HG03575 (cell line): ENCODE measurements around the gene HS6ST2.
"Not testable (repeated sequence)": the region's sequence is repeated elsewhere in the genome, so short reads cannot be mapped to it uniquely, and the experiment has no call there.

ENCODE experiments used
- ATAC-seq: cut with Tn5 transposase; IDR thresholded peaks from one replicate; pipeline ENCODE4 v1.9.1; 2021; ENCODE audit not compliant: unreplicated experiment, insufficient number of reproducible peaks, low FRiP score; ENCODE audit errors: extremely low read depth

HS6ST2 gene

DNA sequence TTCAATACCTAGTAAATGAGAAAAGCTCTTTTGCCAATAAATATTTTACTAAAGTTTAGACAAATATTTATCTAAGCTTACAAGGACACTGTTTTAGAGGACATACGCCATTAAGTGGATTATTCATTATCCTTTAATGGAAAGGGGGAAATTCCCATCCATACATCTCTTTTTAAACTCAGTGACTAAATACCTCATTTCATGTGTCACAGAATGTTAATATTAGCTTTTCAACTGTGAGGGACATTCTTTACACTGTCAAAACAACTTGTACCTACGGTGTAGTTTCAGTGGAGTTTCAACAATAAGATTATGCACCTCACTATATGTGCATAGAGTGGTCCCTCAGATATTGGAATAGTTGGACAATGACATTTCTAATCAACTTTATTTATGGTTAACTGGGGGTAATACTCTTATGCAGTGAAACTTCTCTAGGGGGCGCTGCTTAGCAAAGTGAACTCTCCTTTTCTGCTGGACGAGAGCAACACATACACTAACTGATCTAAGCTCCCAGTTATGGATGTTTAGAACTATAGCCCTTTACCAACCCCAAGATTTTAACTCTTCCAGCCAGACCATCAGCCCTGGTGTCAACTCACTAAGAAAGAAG, 9.7 kb downstream of the HS6ST2 start:
- no peak for ATAC-seq

DNA sequence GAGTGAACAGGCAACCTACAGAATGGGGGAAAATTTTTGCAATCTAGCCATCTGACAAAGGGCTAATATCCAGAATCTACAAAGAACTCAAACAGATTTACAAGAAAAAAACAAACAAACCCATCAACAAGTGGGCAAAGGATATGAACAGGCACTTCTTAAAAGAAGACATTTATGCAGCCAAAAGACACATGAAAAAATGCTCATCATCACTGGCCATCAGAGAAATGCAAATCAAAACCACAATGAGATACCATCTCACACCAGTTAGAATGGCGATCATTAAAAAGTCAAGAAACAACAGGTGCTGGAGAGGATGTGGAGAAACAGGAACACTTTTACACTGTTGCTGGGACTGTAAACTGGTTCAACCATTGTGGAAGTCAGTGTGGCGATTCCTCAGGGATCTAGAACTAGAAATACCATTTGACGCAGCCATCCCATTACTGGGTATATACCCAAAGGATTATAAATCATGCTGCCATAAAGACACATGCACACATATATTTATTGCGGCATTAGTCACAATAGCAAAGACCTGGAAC, 13.3 kb downstream of the HS6ST2 start:
- not testable (repeated sequence) for ATAC-seq

DNA sequence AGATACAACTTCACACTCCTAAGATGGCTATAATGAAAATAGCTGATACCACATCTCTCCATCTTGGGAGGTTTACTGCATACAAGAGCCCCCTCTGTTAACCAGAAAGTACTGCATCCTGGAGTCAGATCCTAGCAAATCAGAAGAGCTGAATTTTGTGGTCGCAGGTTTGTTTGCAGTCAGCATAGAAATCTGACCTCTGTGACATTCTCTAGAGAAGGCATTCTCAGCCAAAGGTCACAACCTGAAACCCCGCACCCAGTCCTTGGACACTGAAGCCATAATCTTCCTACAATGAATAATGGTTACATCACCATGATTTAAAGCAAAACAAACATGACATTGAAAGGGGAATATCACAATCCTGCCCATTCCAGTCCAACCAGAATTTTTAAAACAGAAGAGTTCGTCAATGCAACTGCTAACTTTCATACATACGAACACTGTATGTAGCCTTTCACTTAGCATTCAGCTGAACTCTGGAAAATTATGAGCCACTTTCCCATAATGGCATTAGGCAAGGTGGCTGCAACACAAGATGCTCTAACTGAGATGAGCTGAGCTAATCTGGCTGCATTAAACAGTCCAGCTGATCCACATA, 17.6 kb downstream of the HS6ST2 start:
- ATAC-seq: no peak

DNA sequence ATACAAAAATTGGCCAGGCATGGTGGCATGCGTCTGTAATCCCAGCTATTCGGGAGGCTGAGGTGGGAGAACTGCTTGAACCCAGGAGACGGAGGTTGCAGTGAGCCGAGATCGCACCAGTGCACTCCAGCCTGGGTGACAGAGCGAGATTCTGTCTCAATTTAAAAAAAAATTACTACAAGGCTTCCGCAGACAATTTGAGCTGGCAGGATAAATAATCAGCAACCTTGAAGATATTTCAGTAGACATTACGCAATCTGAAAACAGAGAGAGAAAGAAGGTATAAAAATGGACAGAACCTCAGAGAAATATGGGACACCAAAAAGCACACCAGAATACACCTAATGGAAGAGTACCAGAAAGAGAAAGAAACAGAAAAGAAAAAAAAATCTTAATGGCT, 25.3 kb downstream of the HS6ST2 start:
- no peak for ATAC-seq

DNA sequence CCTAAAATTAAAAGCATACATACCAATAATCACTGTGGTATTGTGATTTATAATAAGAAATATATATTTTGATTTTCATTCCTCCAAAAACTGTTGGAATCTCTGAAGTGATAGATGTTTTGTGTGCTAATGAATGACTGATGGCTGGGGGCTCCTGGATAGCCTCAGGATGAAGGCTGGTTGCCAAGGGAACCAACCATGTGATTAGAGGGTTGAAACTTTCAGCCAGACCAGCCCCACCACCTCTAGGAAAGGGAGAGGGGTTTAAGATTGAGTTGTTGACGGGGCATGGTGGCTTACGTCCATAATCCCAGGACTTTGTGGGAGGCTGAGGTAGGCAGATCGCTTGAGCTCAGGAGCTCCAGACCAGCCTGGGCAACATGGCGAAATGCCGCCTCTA, 34.0 kb downstream of the HS6ST2 start:
- ATAC-seq: no peak

DNA sequence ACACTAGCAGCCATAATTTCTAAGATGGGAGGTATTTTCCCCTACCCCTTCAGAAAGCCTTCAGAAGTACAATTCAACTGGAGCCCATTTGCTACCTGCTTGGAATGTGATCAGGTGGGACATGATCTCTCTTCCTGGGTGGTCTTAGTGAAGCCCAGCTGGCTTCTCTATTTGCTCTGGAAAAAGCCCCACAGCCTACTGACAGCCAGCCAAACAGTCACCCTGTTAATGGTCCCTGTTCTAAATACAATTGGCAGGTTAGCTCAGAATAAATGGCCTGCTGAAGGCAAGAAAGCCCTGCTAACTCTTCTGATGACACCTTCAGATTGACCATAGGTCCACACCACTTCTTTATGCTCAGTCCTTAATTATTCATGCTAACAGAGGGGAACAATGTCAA, 39.9 kb downstream of the HS6ST2 start:
- ATAC-seq: no peak

DNA sequence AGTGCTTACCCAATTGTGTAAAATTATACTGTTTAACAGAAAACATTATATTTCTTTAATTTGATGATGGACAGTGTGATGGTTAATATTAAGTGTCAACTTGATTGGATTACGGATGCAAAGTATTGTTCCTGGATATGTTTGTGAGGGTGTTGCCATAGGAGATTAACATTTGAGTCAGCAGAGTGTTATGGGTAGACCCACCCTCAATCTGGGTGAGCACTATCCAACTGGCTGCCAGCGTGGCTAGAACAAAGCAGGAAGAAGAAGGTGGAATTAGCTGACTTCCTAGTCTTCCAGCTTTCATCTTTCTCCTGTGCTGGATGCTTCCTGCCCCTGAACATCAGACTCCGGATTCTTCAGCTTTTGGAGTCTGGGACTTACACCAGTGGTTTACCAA, 42.1 kb downstream of the HS6ST2 start:
- ATAC-seq: no peak

DNA sequence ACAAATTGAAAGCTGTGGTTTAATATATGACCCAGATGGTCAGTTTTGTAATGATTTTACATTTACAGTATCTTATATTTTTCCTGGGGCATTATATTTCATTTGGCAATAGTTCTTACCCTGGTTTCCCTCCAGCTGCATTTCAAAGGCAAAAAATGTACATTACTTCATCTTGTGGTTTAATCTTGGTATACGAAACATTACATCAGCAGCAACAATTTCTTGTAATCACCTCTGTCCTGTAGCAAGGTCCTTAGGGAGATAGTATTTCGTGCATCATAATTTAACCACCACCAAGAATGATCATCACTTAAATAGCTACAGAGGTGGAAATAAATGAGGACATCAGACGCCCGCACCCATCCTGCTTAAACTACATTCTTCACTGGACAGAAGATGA, 48.8 kb downstream of the HS6ST2 start:
- no peak for ATAC-seq

DNA sequence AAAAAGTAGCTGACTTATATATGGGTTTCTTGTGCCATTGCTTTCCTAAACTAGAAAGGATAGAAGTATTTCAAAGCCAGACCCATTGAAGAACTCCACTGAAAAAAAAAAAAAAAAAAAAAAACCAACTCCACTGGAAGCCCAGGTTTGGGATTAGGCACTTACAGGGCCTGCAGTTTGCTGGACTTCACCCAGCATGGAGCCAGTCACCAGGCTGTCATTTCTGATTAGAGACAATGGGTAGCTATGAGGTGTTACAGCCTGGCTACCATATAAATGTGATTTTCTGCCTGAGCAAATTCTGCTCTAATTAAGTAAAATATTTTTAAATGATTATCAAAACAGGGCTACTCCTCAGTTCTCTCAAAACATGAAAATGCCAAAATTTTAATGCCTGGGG, 49.5 kb downstream of the HS6ST2 start:
- no peak for ATAC-seq

DNA sequence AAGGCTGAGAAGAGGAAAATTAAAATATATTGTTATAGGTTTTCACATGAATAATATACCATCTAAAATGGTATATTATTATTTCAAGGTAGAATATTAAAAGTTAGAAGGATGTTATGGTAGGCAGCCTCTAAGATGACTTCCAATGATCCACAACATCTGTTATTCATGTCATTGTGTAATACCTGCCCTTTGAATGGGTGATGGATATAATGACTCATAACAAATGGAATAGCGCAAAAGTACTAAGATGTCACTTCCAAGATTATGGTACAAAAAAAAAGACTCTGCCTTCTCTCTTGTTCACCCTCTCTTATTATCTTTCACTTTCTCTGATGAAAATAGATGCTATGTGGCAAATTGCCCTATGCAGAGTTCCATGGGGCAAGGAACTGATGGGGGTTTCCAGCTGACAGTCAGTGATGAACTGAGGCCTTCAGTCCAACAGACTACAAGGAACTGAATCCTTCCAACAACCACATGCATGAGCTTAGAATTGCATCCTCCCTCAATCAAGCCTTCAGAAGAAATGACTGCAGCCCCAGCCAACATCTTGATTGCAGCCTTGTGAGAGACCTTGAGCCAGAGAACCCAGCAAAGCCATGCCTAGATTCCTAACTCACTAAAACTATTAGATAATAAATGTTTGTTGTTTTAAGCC, 57.7 kb downstream of the HS6ST2 start:
- ATAC-seq: no peak

DNA sequence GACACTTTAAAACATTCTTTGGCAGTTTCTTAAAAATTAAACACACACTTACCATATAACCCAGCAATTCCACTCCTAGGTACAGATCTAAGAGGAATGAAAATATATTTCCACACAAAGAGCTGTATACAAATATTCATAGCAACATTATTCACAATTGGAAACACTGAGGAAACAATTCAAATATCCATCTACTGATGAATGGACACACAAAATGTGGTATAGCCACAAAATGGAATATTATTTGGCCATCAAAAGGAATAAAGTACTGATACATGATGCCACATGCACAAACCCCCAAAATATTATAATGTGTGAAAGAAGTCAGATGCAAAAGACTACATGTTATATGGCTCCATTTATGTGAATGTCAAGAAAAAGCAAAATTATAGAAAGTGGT, 70.9 kb downstream of the HS6ST2 start:
- no peak for ATAC-seq

DNA sequence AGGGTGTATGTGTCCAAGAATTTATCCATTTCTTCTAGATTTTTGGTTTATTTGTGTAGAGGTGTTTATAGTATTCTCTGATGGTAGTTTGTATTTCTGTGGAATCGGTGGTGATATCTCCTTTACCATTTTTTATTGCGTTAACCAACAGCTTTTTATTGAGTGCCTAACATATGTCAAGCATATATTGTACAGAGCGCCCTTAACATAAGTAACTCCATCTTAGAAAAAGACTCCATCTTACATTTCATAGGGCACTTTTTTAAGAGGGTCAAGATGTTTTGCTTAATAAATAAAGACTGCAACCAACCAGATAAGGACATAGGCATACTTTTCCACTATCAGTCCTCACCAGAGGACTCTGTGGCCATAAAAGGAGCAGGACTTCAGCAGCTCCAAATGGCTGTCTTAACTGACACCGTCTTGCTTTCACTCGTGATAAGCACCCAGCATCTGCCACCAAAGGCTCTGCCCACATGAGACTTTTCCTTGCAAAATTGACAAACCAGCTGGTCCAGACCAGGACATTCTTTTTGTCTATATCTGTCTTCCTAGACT, 75.0 kb downstream of the HS6ST2 start:
- no peak for ATAC-seq

DNA sequence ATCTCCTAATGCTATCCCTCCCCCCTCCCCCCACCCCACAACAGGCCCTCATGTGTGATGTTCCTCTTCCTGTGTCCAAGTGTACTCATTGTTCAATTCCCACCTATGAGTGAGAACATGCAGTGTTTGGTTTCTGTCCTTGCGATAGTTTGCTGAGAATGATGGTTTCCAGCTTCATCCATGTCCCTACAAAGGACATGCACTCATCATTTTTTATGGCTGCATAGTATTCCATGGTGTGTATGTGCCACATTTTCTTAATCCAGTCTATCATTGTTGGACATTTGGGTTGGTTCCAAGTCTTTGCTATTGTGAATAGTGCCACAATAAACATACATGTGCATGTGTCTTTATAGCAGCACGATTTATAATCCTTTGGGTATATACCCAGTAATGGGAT, 77.7 kb downstream of the HS6ST2 start:
- not testable (repeated sequence) for ATAC-seq

DNA sequence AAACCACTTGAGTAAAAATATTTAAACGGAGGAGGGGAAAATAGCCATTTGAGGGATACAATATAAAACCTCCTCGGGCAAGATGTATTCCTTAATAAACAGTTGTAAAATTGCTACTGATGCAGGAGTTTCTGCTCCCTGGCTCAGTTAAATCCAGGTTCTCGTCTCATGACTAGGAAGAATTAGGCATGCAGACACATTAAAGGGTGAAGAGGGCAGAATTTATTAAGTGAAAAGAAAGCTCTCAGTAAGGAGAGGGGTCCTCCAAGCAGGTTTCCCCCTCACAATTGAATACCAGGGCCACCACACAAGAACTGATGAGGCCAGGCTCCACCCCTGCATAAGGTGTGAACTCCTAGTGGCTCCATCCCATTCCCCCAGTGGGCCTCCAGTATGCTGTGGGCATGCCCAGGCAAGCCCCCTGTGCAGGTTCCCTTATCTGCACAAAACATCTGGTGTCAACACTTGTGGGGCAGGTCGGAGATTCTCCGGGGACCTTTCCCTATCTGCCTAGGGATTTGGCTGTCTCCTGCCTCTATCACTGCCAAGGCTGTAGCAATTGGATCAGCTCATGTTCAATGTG, 80.4 kb downstream of the HS6ST2 start:
- ATAC-seq: no peak

DNA sequence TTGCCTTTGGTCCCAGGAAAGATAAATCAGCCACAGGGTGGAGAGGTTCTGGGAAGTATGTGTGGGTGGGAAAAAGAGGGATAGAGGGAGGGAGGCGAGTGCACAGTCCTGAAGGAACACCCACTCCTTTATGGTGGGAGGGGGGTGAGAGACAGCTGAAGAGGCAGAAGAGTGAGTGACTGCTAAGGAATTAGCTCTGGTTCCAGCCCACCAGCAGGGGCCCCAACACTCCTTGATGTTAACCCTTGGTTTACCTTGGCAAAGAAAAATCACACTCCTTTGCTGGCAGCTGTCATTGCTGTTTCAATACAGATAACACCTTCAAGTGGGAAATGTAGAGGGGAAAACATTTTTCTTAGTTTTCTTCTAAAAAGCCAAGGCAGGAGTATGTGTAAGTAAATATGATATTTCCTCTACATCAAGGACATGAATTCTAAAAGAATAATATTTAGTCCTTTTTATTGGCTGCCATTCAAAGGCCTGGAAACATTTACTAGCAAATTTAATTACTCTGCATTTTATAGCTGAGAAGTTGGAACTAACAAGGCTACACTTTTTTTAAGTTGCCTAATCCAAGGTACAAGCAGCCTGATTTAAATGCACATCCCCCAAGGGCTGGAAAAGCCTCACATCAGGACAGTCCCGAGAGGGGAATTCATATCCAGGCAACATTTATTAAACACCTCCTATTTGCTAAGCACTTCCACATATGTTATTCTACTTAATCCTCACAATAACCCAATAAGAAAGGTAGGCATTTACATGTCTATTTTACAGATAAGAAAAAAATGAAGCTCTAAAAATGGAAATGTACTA, 81.7 kb downstream of the HS6ST2 start:
- no peak for ATAC-seq

DNA sequence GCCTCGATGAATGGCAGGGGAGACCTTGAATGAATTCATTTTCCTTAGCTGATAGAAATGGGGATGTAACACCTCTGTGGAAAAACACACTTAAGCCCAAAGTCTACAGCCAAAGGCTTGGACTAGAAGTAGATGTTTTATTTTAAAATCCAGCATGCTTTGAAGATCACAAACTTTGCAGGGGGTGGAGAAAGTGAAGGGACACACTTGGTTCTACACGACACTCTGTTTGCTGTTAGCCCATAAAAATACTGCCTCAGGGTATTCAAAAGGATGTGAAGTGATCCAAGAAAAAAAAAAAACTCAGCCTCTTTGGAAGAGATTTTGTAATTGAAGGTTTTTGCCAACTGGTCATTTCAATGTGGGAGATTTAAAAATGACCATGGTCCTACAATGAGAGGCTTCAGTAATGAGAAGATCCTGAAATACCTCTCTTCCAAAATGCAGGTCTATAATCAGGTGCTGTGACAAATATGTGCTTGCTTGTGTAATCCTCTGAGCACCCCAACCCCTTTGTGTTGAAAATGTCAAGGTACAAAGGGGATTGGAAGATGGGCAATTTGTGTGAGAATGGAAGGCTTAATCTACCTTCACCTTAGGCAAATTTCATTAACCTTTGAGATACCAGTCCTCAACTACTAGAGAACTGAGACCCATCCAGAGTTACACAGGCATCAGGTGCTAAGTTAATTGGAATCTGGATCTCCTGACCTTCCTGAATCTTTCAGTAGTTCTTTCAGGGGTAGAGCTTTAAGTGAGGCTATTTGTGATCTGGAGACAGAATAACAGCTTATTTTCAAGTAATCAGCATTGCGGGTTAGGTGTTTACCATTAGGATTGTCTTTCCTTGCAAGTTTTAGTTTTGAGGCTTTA, 82.5 kb downstream of the HS6ST2 start:
- ATAC-seq: no peak

DNA sequence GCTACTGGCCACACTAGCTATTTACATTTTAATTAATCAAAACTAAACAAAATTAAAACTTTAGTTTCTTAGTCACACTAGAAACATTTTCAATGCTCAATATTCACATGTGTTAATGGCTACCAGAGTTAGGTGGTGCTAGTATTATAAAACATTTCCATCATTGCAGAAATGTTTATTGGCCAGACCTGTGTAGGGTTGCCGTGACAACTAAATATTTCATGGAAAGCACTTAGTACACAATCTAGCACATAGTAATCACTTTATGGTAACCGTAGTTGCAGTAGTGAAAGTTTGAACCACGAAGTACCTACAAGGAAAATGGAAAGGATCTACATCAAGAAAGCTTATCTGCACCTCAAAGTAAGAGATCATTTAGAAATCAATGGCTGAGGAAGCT, 95.9 kb downstream of the HS6ST2 start:
- no peak for ATAC-seq

DNA sequence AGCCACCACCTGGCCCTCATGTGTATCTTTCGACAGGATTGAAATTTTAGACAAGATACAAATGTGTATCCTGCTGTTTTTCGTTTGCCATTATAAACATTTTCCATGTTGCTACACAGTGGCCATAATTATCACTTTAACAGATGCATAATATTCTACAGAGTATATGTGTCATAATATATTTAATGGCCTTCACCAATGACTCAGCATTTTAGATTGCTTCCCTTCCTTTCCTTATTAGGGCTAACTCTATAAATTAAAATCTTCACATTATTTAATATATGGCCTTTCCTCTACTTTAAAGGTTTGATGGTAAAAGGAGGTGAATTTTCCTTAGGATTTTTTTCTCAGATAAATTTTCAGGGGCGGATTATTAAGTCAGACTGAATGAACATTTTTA, 97.4 kb downstream of the HS6ST2 start:
- no peak for ATAC-seq
